Measurements from ENCODE around the gene SH3GL1. TPM values are rescaled to one million over a fixed set of nuclear protein-coding genes. Genes with fewer than 3 reads are reported as not detected.
A peak's percentile ranks its signal among the peaks of the same experiment; 100 is the strongest.

SH3GL1 gene
- total and polyA plus RNA-seq, 9 of the 15 experiments (the other 6 are each of a cell fraction or from before 2014, with no cell fraction given): 1.7 to 75.3 (median 25.7) TPM

GRCh38 chr19:4372165-4373012 is 28.0 kb downstream of the SH3GL1 start (continued):
- no peak for TF ChIP-seq ZNF121 (CRISPR knock-in tag; conservative IDR thresholded peaks at IDR 0.05)
- no peak for TF ChIP-seq FOXK1 (CRISPR knock-in tag; IDR thresholded peaks at IDR 0.05; ENCODE audit: borderline replicate concordance)
- TF ChIP-seq ZNF239 (CRISPR knock-in tag; IDR thresholded peaks at IDR 0.05): no peak
- no peak for TF ChIP-seq ZNF639 (CRISPR knock-in tag; conservative IDR thresholded peaks at IDR 0.05 in 1 of 2, IDR thresholded peaks at IDR 0.05 in 1 of 2)
- TF ChIP-seq ZSCAN29 (IDR thresholded peaks at IDR 0.05): no peak
- TF ChIP-seq E2F6 (IDR thresholded peaks at IDR 0.05; ENCODE audit: borderline replicate concordance in 1 of 2, extremely low read depth in 1 of 2, insufficient read depth in 1 of 2, insufficient read length in 1 of 2, low read depth in 1 of 2, low read length in 1 of 2, poor library complexity in 1 of 2, severe bottlenecking in 1 of 2): peak; percentile 12 to 17

Data from K562 (cell line).